ENCODE results near the gene ZNF831.

DNA sequence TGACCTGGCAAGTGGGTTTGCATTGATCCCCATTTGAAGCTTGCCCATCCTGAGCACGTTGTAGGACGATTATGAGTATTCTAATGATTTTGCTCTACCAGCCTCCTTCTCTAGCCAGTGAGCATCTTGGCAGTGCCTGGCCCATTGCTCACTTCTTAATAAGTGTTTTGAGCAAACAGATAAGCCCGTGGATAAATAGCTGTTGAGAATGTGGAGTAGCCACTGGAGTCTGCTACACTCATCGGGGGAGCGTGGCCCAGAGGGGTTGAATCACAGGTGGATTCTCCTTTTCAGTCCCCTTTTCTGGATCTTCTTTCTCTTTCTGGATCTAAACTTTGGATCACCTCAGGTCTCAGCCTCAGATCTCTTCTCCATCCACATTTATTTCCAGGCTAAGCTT, 120.8 kb downstream of the ZNF831 start:
- TF ChIP-seq, protein P1, sequence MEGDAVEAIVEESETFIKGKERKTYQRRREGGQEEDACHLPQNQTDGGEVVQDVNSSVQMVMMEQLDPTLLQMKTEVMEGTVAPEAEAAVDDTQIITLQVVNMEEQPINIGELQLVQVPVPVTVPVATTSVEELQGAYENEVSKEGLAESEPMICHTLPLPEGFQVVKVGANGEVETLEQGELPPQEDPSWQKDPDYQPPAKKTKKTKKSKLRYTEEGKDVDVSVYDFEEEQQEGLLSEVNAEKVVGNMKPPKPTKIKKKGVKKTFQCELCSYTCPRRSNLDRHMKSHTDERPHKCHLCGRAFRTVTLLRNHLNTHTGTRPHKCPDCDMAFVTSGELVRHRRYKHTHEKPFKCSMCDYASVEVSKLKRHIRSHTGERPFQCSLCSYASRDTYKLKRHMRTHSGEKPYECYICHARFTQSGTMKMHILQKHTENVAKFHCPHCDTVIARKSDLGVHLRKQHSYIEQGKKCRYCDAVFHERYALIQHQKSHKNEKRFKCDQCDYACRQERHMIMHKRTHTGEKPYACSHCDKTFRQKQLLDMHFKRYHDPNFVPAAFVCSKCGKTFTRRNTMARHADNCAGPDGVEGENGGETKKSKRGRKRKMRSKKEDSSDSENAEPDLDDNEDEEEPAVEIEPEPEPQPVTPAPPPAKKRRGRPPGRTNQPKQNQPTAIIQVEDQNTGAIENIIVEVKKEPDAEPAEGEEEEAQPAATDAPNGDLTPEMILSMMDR (IDR thresholded peaks at IDR 0.05): no peak
- no peak for TF ChIP-seq POLR2A (IDR thresholded peaks at IDR 0.05)

Measured in thyroid gland (tissue), 4 donors.